ENCODE results near the gene NHP2.

DNA sequence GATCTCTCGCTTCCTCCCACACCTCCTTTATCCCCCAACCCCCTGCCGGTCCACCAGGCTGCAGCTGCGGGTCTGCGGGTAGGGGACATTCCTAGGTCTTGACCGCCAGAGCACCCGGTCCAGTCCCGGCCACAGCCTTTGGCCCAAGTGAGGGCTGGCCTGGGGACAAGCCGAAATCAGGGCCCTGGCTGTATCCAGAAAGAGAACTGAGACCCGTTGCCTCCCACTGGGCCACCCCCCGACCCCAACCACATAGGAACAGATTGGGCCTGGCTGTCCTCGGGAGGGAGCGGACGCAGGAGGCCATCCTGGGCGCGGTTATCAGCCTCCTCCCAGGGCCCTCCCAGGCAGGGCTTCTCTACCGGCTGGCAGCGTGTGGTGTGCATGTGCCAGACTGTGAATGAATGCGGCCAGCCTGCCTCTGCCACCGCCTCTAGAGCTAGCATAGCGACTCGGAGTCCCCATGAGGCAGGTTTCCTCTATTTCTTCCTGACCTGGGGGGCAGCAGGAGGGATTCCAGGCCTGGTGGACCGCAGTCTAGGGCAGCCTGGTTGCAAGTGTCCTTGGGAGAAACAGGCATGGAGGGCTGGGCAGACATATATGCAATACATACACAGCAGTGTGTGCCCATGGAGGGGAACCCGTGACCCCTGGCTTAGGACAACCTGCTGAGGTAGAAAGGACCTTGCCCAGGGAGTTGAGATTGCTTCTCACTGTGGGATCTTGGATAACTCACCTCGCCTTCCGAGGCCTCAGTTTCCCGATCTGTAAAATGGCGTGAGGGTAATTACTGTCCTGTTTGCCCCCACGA lies 39.2 kb downstream of the NHP2 start:
- TF ChIP-seq ZNF263 (CRISPR knock-in tag; IDR thresholded peaks at IDR 0.05; ENCODE audit: borderline replicate concordance): no peak
- TF ChIP-seq YY1 (IDR thresholded peaks at IDR 0.05; ENCODE audit: borderline replicate concordance in 1 of 3, control insufficient read depth in 1 of 3, extremely low read depth in 1 of 3, insufficient read depth in 3 of 3, insufficient read length in 1 of 3, insufficient replicate concordance in 2 of 3, low read depth in 1 of 3, low read length in 2 of 3): no peak
- TF ChIP-seq, protein P1, sequence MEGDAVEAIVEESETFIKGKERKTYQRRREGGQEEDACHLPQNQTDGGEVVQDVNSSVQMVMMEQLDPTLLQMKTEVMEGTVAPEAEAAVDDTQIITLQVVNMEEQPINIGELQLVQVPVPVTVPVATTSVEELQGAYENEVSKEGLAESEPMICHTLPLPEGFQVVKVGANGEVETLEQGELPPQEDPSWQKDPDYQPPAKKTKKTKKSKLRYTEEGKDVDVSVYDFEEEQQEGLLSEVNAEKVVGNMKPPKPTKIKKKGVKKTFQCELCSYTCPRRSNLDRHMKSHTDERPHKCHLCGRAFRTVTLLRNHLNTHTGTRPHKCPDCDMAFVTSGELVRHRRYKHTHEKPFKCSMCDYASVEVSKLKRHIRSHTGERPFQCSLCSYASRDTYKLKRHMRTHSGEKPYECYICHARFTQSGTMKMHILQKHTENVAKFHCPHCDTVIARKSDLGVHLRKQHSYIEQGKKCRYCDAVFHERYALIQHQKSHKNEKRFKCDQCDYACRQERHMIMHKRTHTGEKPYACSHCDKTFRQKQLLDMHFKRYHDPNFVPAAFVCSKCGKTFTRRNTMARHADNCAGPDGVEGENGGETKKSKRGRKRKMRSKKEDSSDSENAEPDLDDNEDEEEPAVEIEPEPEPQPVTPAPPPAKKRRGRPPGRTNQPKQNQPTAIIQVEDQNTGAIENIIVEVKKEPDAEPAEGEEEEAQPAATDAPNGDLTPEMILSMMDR (IDR thresholded peaks at IDR 0.05 in 2 of 3, conservative IDR thresholded peaks at IDR 0.05 in 1 of 3; ENCODE audit: insufficient read depth in 2 of 3, low read depth in 1 of 3, low read length in 3 of 3): no peak
- no peak for TF ChIP-seq ZNF780A (CRISPR knock-in tag; IDR thresholded peaks at IDR 0.05)
- TF ChIP-seq, protein P2, sequence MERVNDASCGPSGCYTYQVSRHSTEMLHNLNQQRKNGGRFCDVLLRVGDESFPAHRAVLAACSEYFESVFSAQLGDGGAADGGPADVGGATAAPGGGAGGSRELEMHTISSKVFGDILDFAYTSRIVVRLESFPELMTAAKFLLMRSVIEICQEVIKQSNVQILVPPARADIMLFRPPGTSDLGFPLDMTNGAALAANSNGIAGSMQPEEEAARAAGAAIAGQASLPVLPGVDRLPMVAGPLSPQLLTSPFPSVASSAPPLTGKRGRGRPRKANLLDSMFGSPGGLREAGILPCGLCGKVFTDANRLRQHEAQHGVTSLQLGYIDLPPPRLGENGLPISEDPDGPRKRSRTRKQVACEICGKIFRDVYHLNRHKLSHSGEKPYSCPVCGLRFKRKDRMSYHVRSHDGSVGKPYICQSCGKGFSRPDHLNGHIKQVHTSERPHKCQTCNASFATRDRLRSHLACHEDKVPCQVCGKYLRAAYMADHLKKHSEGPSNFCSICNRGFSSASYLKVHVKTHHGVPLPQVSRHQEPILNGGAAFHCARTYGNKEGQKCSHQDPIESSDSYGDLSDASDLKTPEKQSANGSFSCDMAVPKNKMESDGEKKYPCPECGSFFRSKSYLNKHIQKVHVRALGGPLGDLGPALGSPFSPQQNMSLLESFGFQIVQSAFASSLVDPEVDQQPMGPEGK (CRISPR knock-in tag; IDR thresholded peaks at IDR 0.05; ENCODE audit: borderline replicate concordance): no peak
- TF ChIP-seq, protein P3, sequence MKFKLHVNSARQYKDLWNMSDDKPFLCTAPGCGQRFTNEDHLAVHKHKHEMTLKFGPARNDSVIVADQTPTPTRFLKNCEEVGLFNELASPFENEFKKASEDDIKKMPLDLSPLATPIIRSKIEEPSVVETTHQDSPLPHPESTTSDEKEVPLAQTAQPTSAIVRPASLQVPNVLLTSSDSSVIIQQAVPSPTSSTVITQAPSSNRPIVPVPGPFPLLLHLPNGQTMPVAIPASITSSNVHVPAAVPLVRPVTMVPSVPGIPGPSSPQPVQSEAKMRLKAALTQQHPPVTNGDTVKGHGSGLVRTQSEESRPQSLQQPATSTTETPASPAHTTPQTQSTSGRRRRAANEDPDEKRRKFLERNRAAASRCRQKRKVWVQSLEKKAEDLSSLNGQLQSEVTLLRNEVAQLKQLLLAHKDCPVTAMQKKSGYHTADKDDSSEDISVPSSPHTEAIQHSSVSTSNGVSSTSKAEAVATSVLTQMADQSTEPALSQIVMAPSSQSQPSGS (CRISPR knock-in tag; IDR thresholded peaks at IDR 0.05): no peak
- TF ChIP-seq NFIC (IDR thresholded peaks at IDR 0.05): no peak
- no peak for TF ChIP-seq HDGF (IDR thresholded peaks at IDR 0.05)
- no peak for TF ChIP-seq MEF2A (IDR thresholded peaks at IDR 0.05; ENCODE audit: control insufficient read depth, low read depth, low read length)
- no peak for TF ChIP-seq MYBL2 (IDR thresholded peaks at IDR 0.05; ENCODE audit: low read depth)
- no peak for TF ChIP-seq MYBL2 (CRISPR knock-in tag; IDR thresholded peaks at IDR 0.05; ENCODE audit: borderline replicate concordance)

All from K562 (cell line).